GM12892 (cell line): ENCODE data around the gene COMMD3.

Experiments
- POLR2A ChIP-seq: IDR thresholded peaks from 2 replicates; pipeline ENCODE4 v1.6.1; 2011; ENCODE audit warnings: low read depth, low read length, control low read depth
- POLR2AphosphoS5 ChIP-seq: IDR thresholded peaks from 2 replicates; pipeline ENCODE4 v1.6.1; 2011; ENCODE audit warnings: low read depth, low read length, control low read depth

GRCh38 chr10:22280078-22280477 is 36.1 kb upstream of the COMMD3 start:
- TF ChIP-seq POLR2A, result no peak
- TF ChIP-seq POLR2AphosphoS5, result no peak
